Measurements from ENCODE around the gene RRP1. TPM values are rescaled to one million over a fixed set of nuclear protein-coding genes. Genes with fewer than 3 reads are reported as not detected.

The RRP1 gene
- total RNA-seq, 2 experiments from 2014 or later: 50.3 to 55.0 TPM

GRCh38 chr21:43782431-43783097 lies 6.8 kb upstream of the RRP1 start:
- no peaks in the 10 kb centered on the region for H3K9me3 ChIP-seq (ENCODE audit: low read length)
- TF ChIP-seq EZH2phosphoT487 (IDR thresholded peaks at IDR 0.05; ENCODE audit: borderline replicate concordance, low read depth, low read length) (no peak), CTCF (conservative IDR thresholded peaks at IDR 0.05; ENCODE audit: low read length) (no peak)
- BruUV-seq (replicated peaks): no TSS peak
- H3K4me3 ChIP-seq (ENCODE audit: low read depth, low read length, poor library complexity, severe bottlenecking): no peak overlapping the region
- POLR2A ChIA-PET: interaction anchor here (0.8 kb wide), 1 partner anchor 14 kb away, joined by 4 read pairs; no protein-coding TSS in a partner anchor
- intact Hi-C loops (cut with micrococcal nuclease; ENCODE audit: unreplicated experiment): no loop called here
- H3K4me1 ChIP-seq (ENCODE audit: insufficient read depth, low read length, poor library complexity, severe bottlenecking): peaks cover 28% of the 10 kb centered on the region
- no peaks in the 10 kb centered on the region for H4K20me1 ChIP-seq (ENCODE audit: insufficient read depth, low read length)
- no peaks in the 10 kb centered on the region for H3K36me3 ChIP-seq (ENCODE audit: insufficient read depth, low read length)
- no peaks in the 10 kb centered on the region for H3K79me2 ChIP-seq (ENCODE audit: insufficient read depth, low read depth, low read length)
- peak overlapping the region; percentile 27; the same call in 1 of the 2 replicates for H3K4me2 ChIP-seq (ENCODE audit: low read length)
- H3K9me2 ChIP-seq (ENCODE audit: insufficient read depth, low read length): no peaks in the 10 kb centered on the region
- no peak for DNase-seq (ENCODE audit: low spot score)
- CTCF ChIA-PET (ENCODE audit: unreplicated experiment): no interaction called here
- no peak overlapping the region for H3K27ac ChIP-seq (ENCODE audit: low read depth, low read length, poor library complexity, severe bottlenecking)
- H2AFZ ChIP-seq (ENCODE audit: low read length): no peak overlapping the region

DNA sequence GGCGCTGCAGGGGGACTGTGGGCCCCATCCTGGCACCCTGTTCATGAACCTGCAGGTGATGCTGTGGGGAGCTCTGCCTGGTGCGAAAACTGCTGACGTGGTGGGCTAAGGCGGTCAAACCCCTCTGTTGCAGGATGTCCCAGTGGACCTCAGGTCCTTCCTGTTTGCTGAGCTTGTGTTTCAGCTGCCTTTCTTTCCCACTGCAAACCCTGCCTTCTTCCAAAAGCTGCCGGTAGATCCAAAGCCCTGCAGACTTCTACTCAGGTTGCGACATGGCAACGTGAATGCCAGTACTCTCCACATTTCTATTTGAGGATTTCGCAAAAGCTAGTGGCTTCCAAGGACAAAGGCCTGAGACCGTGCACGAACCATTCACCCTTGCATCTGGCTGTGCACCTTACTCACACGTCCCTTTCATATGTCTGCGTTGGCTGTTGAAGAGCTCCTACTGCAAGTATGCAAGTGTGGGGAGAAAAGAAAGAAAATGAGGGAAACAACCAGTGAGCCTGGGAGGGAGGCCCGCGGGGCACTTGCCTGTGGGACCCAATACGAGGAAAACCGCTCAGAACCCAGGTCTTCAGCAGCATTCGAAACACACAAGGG lies 6.2 kb upstream of the RRP1 start:
- ChIA-PET POLR2A (interaction anchor here (0.8 kb wide), 1 partner anchor 15 kb away, joined by 4 read pairs; no protein-coding TSS in a partner anchor), CTCF (ENCODE audit: unreplicated experiment) (no interaction called here)
- intact Hi-C loops (cut with micrococcal nuclease; ENCODE audit: unreplicated experiment): no loop called here

More for the DNA sequence above, 6.2 kb upstream of the RRP1 start:
- no TSS peak for BruUV-seq (replicated peaks)
- no peaks in the 10 kb centered on the region for H3K9me3 ChIP-seq (ENCODE audit: low read length)
- H3K79me2 ChIP-seq (ENCODE audit: insufficient read depth, low read depth, low read length): no peaks in the 10 kb centered on the region
- H3K4me2 ChIP-seq (ENCODE audit: low read length): peak overlapping the region; percentile 27; the same call in 1 of the 2 replicates
- no peaks in the 10 kb centered on the region for H4K20me1 ChIP-seq (ENCODE audit: insufficient read depth, low read length)
- no peak overlapping the region for H3K27ac ChIP-seq (ENCODE audit: low read depth, low read length, poor library complexity, severe bottlenecking)
- no peaks in the 10 kb centered on the region for H3K9me2 ChIP-seq (ENCODE audit: insufficient read depth, low read length)
- no peaks in the 10 kb centered on the region for H3K36me3 ChIP-seq (ENCODE audit: insufficient read depth, low read length)
- H2AFZ ChIP-seq (ENCODE audit: low read length): no peak overlapping the region
- TF ChIP-seq CTCF (conservative IDR thresholded peaks at IDR 0.05; ENCODE audit: low read length): no peak
- H3K4me3 ChIP-seq (ENCODE audit: low read depth, low read length, poor library complexity, severe bottlenecking): no peak overlapping the region
- H3K4me1 ChIP-seq (ENCODE audit: insufficient read depth, low read length, poor library complexity, severe bottlenecking): peaks cover 28% of the 10 kb centered on the region
- no peak for DNase-seq (ENCODE audit: low spot score)

All from OCI-LY7 (cell line).